ENCODE results near the gene KITLG.
"Not testable (repeated sequence)": the region's sequence is repeated elsewhere in the genome, so short reads cannot be mapped to it uniquely, and the experiment has no call there.

Gene KITLG

GRCh38 chr12:88580051-88580871, at the start of gene KITLG:
TSS of gene KITLG (minus strand) at chr12:88580471. CDS start at chr12:88580278, 193 bp downstream.
- no peak for DNase-seq

GRCh38 chr12:88628856-88629509, 48.7 kb upstream of the KITLG start:
- DNase-seq = no peak

GRCh38 chr12:88628035-88628434, 47.8 kb upstream of the KITLG start:
- not testable (repeated sequence) for DNase-seq

GRCh38 chr12:88627501-88627900, 47.2 kb upstream of the KITLG start:
- DNase-seq = no peak

GRCh38 chr12:88625356-88625755, 45.1 kb upstream of the KITLG start:
- no peak for DNase-seq

DNA sequence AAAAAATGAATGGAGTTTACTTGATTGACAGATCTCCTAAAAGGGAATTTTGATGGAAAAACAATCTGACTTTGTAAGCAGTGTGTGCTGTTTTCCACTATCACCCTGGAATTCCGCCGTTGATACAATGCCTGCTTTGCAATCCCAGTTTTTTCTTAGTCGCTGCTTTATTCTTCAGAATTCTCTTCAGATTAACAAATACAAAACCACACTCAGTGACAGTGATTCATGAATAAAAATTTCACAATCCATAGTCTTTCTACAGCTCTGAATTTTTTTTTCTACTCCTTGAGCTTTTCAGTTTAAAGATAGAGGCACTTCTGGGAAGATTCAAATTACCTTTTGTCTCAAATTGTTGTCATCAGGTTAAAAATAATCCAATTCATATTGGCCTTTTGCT, 44.6 kb upstream of the KITLG start:
- no peak for DNase-seq

GRCh38 chr12:88623777-88624548, 43.7 kb upstream of the KITLG start:
- DNase-seq = no peak

- DNase-seq = no peak
Observed at GRCh38 chr12:88617352-88617751, 37.1 kb upstream of the KITLG start.

GRCh38 chr12:88615490-88615889, 35.2 kb upstream of the KITLG start:
- no peak for DNase-seq

- no peak for DNase-seq
Observed at GRCh38 chr12:88604646-88605045, 24.4 kb upstream of the KITLG start.

GRCh38 chr12:88600272-88600671, 20.0 kb upstream of the KITLG start:
- DNase-seq = no peak

DNA sequence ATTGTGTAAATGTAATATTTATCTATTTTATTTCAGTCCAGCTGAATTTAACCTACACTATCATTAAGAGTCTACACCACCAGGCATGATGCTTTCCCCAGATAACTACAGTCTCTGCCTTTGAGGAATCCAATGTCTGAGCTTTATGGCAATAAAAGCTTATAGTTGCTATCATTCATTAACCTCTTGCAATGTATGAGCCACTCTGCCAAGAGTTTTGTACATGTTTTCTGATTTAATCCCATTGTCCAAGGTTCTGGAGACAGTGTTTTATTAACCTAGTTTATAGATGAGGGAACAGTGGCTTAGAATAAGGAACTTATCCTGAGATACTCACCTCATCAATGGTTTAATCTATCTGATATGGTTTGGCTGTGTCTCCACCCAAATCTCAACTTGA, 17.1 kb upstream of the KITLG start:
- no peak for DNase-seq

DNA sequence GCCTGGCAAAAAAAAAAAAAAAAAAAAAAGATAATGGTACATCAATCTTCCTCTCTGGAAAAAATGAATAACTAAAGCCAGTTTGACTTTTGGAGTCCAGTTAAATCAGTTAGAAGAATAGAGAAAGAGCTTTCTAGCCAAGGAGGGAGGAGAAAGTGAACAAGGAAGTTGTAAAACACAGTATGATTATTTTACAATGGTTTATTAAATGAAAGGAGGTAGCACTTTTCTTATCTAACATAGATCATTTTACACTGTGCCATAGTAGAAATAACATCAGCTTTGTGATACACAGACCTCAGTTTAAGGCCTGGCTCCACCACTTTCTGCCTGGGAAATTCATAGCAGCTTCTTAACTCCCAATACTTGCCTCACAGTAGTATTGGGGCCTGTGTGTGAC, 15.4 kb upstream of the KITLG start:
- DNase-seq = no peak

GRCh38 chr12:88594780-88595179, 14.5 kb upstream of the KITLG start:
- DNase-seq = no peak

GRCh38 chr12:88591343-88591742, 11.1 kb upstream of the KITLG start:
- no peak for DNase-seq

DNA sequence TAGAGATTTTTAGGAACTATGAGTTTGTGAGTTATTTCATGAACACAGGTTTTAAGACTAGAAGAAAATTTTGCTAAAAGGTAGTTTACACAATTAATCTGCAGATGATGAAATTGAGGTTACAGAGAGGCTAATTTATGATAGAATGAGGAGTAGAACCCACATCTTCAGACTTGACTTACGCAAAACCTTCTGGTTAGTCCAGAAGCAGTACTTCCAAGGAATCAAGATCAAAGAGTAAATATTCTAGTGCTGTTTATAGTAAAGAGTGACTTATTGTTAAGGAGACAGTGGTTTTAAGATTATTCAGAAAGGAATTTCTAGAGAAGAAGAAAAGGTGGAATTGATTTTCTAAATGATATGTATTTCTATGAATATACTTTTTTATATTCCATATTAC, 10.6 kb upstream of the KITLG start:
- DNase-seq = no peak

GRCh38 chr12:88585077-88585476, 4.8 kb upstream of the KITLG start:
- no peak for DNase-seq

- DNase-seq = no peak
Observed at GRCh38 chr12:88579601-88580050, 645 bp downstream of the KITLG start.

- no peak for DNase-seq
Observed at GRCh38 chr12:88579161-88579517, 1.1 kb downstream of the KITLG start.

GRCh38 chr12:88578276-88579160, 1.8 kb downstream of the KITLG start:
- no peak for DNase-seq

GRCh38 chr12:88577537-88577936, 2.7 kb downstream of the KITLG start:
- no peak for DNase-seq

GRCh38 chr12:88576866-88577265, 3.4 kb downstream of the KITLG start:
- DNase-seq = no peak
